GM21737 (cell line): ENCODE measurements around the gene JAKMIP3.

Experiments
- ATAC-seq: cut with Tn5 transposase; IDR thresholded peaks from one replicate; pipeline ENCODE4 v1.9.1; 2021; ENCODE audit warnings: mild to moderate bottlenecking, moderate library complexity; ENCODE audit not compliant: unreplicated experiment

JAKMIP3 gene

GRCh38 chr10:132109341-132110110 is 43.8 kb downstream of the JAKMIP3 start:
- no peak for ATAC-seq

GRCh38 chr10:132110111-132110521 is 44.4 kb downstream of the JAKMIP3 start:
- no peak for ATAC-seq

GRCh38 chr10:132110713-132111112 is 45.0 kb downstream of the JAKMIP3 start:
- no peak for ATAC-seq

- ATAC-seq, result no peak
Observed at GRCh38 chr10:132111121-132111731, 45.5 kb downstream of the JAKMIP3 start.

DNA sequence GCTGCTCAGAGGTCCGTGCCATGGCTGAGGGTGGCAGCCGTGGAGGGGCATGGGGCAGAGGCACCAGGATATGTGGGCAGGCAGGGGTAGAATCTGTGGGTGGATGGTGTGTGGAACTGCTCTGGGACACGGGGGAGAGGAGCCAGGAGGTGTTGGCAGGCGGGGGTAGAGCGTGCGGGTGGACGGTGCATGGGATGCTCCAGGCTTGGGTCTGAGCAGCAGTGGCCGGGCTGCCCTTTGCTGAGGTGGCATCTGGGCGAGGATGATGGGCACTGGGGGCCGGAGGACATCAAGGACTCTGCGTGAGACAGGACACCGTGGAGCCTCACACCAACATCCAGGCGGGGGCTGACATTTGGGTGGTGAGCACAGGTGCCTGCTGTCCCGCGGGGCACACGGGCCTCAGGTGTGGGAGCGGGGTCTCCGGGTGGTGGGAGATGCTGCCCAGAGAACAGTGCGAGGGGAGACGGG is 46.2 kb downstream of the JAKMIP3 start:
- ATAC-seq, result no peak

- ATAC-seq, result no peak
Observed at GRCh38 chr10:132112611-132113010, 46.9 kb downstream of the JAKMIP3 start.

DNA sequence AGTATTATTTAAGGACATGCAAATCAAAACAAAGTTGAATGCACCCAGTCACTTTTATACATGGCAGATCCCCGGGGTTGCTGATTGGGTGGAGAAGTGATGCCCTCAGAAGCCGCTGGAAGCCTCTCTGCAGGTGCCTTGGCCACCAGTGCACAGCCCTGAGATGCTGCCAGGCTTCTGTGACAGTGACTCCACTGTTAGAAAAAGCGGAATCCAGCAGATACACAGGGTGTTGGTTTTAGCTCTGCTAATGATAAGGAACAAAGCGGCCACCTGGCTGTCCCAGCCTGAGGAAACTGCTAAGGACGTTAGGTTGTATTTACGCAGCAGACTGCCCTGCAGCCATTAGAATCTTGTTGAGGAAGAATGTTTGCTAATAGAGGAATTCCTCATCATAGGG is 47.5 kb downstream of the JAKMIP3 start:
- no peak for ATAC-seq

DNA sequence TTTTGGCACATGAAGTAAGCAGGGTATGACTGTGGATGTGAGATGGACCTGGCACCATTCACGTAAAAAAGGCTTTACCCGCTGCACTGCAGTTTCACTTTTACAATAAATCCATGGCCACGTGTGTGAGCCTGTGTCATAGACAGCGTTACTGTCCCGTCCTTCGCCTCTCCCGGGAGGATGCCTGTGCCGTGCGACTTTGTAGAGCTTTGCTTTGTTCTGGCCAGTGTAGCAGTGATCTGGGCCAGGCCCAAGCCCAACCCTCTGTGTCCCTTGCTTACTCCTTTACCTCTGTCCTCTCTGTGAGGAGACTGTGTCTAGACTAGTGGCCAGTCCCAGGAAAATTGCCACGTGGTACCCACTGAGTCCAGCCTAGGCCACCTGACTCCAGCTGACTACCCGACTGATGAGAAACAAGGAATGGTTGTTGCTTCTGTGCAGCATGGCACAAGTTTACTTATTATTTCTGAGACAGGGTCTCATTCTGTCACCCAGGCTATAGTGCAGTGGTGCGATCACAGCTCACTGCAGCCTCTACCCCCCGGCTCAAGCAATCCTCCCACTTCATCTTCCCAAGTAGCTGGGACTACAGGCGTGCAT is 48.1 kb downstream of the JAKMIP3 start:
- no peak for ATAC-seq

- no peak for ATAC-seq
Observed at GRCh38 chr10:132114953-132115520, 49.3 kb downstream of the JAKMIP3 start.
